Endothelial cell of umbilical vein (primary cell): ENCODE results near the gene NEU4. TPM values are rescaled to one million over a fixed set of nuclear protein-coding genes. Genes with fewer than 3 reads are reported as not detected.

Experiments
- BruUV-seq: library from RNA; stranded (reverse); fragments of 400-500 nt; replicated peaks from 2 replicates; lab custom pipeline; 2021; lab: Mats Ljungman, UMichigan
- CTCF ChIA-PET: fragments of 300-600, 350-600 bp; sonication (Branson Sonifier 250); formaldehyde crosslinking; loops from one replicate; lab custom pipeline; 2021; ENCODE audit warnings: antibody characterized with exemption, inconsistent platforms; lab: Charles Lee
- POLR2A ChIA-PET: fragments of 300-600, 350-600 bp; sonication (Branson Sonifier 250); formaldehyde crosslinking; loops from one replicate; lab custom pipeline; 2021; ENCODE audit warnings: antibody characterized with exemption, inconsistent platforms; lab: Charles Lee
- DNase-seq: peaks from one replicate; pipeline ENCODE4 v3.0.0-alpha.2; 2011; ENCODE audit warnings: low read depth, low spot score
- FAIRE-seq: peaks from 2 replicates; lab custom pipeline; 2011; peaks lifted over from hg19 to GRCh38; lab: Jason Lieb, UNC
- H2AFZ ChIP-seq: 2 replicates; pipeline ENCODE4 v1.6.0; 2012; ENCODE audit warnings: low read depth, low read length, control low read depth, inconsistent platforms
- H3K27ac ChIP-seq: 2 replicates; pipeline ENCODE4 v1.5.1; 2011; ENCODE audit warnings: low read depth, mild to moderate bottlenecking, control low read depth, low read length, moderate library complexity; ENCODE audit not compliant: insufficient read depth
- H3K27me3 ChIP-seq, 2 experiments: 2 replicates each; pipeline versions ENCODE4 v1.6.0 to v1.6.1; 2011; ENCODE audit warnings: low read length in 2 of 2, mixed read lengths in 1 of 2; ENCODE audit not compliant: control insufficient read depth in 2 of 2, insufficient read depth in 2 of 2
- H3K36me3 ChIP-seq, 2 experiments: 2 replicates in 1 of 2; 3 replicates in 1 of 2; pipeline ENCODE4 v1.5.1; 2011; ENCODE audit warnings: low read length in 2 of 2, mild to moderate bottlenecking in 1 of 2, moderate library complexity in 1 of 2; ENCODE audit not compliant: control insufficient read depth in 2 of 2, insufficient read depth in 2 of 2; ENCODE audit errors: extremely low read depth in 1 of 2
- H3K4me1 ChIP-seq: 3 replicates; pipeline ENCODE4 v1.5.1; 2011; ENCODE audit warnings: mild to moderate bottlenecking, low read length; ENCODE audit not compliant: control insufficient read depth, insufficient read depth; ENCODE audit errors: extremely low read depth
- H3K4me2 ChIP-seq: 2 replicates; pipeline ENCODE4 v1.6.1; 2011; ENCODE audit warnings: low read length, control low read depth, mixed read lengths; ENCODE audit not compliant: insufficient read depth
- H3K4me3 ChIP-seq, 3 experiments: fragments of 200-600 bp in 1 of 3; sonication (generic), shearing (Covaris generic) in 1 of 3; replicated peaks in 1 of 3; 2 replicates each; pipeline ENCODE4 v1.5.1; 2011 to 2016; ENCODE audit warnings: control low read depth in 3 of 3, low read length in 3 of 3, mild to moderate bottlenecking in 2 of 3, inconsistent platforms in 1 of 3, low read depth in 1 of 3, moderate library complexity in 1 of 3; ENCODE audit not compliant: insufficient read depth in 1 of 3
- H3K79me2 ChIP-seq: 2 replicates; pipeline ENCODE4 v1.6.0; 2012; ENCODE audit warnings: low read length, inconsistent platforms; ENCODE audit not compliant: control insufficient read depth, insufficient read depth
- H3K9ac ChIP-seq: replicated peaks from 2 replicates; pipeline ENCODE3; 2011; ENCODE audit warnings: low read length, control low read depth; ENCODE audit not compliant: insufficient read depth; ENCODE audit errors: extremely low read depth
- H3K9me1 ChIP-seq: replicated peaks from 3 replicates; pipeline ENCODE4 v1.6.0; 2011; ENCODE audit warnings: mild to moderate bottlenecking, low read length; ENCODE audit not compliant: control insufficient read depth, insufficient read depth; ENCODE audit errors: extremely low read depth
- H3K9me3 ChIP-seq: replicated peaks from 2 replicates; pipeline ENCODE4 v1.5.1; 2012; ENCODE audit warnings: low read length, inconsistent platforms; ENCODE audit not compliant: control insufficient read depth, insufficient read depth
- H4K20me1 ChIP-seq: replicated peaks from 2 replicates; pipeline ENCODE3; 2011; ENCODE audit warnings: mild to moderate bottlenecking, low read length; ENCODE audit not compliant: control insufficient read depth, insufficient read depth; ENCODE audit errors: extremely low read depth
- EZH2 ChIP-seq: IDR thresholded peaks from 2 replicates; pipeline ENCODE4 v1.6.1; 2012; ENCODE audit warnings: borderline replicate concordance, low read depth, mild to moderate bottlenecking, moderate library complexity, low read length, inconsistent platforms; ENCODE audit not compliant: severe bottlenecking
- FOS ChIP-seq: IDR thresholded peaks from 2 replicates; pipeline ENCODE4 v1.6.1; 2011; ENCODE audit warnings: mild to moderate bottlenecking, low read length, moderate library complexity, borderline replicate concordance; ENCODE audit not compliant: insufficient read depth
- GATA2 ChIP-seq: IDR thresholded peaks from 2 replicates; pipeline ENCODE4 v1.7.0; 2011; ENCODE audit warnings: low read depth, mild to moderate bottlenecking, moderate library complexity, mixed read lengths, low read length; ENCODE audit not compliant: insufficient read length, insufficient read depth
- JUN ChIP-seq: IDR thresholded peaks from 2 replicates; pipeline ENCODE4 v1.6.1; 2011; ENCODE audit warnings: borderline replicate concordance, low read depth; ENCODE audit not compliant: insufficient read length, insufficient read depth
- MYC ChIP-seq: IDR thresholded peaks from one replicate; pipeline ENCODE4 v1.6.1; 2011; ENCODE audit warnings: mild to moderate bottlenecking, low read depth, low read length
- POLR2AphosphoS5 ChIP-seq: IDR thresholded peaks from 2 replicates; pipeline ENCODE4 v1.6.1; 2012; ENCODE audit warnings: low read depth, mild to moderate bottlenecking, control low read depth, low read length, moderate library complexity; ENCODE audit not compliant: insufficient read depth
- dilution Hi-C: fragments of 300-500 bp; cut with MboI; formaldehyde crosslinking; loops from one replicate; pipeline ENCODE4 v1.15.0; 2019; ENCODE audit warnings: low sequenced_read_pairs; ENCODE audit not compliant: extremely low pct_ligation_motif_present
- intact Hi-C: fragments of 100-400 bp; cut with micrococcal nuclease; formaldehyde crosslinking; loops from one replicate; pipeline ENCODE4 v1.10.0; 2022
- polyA plus RNA-seq, 4 experiments: library from polyadenylated mRNA; depleted of rRNA in 3 of 4; stranded (reverse) in 3 of 4; unstranded in 1 of 4; fragments of >200 nt; gene quantifications; 2 replicates each; pipeline versions ENCODE4 v1.2.1 to v1.2.3, GENCODE V29; 2011 to 2012; ENCODE audit warnings: missing spikeins in 1 of 4
- total RNA-seq: library from RNA; stranded (reverse); gene quantifications from 2 replicates; pipeline ENCODE4 v1.2.3, GENCODE V29; 2021
- TF ChIP-seq, protein P1 (sequence below): IDR thresholded peaks from 2 replicates; pipeline ENCODE4 v1.6.1; 2011; ENCODE audit not compliant: insufficient read depth, insufficient read length
- TF ChIP-seq, protein P2 (sequence below), 2 donors: IDR thresholded peaks; 1 replicate in 1 of 2; 2 replicates in 1 of 2; pipeline ENCODE4 v1.5.1; 2011; ENCODE audit warnings: low read length in 2 of 2, mild to moderate bottlenecking in 2 of 2, moderate library complexity in 2 of 2, control low read depth in 1 of 2, inconsistent platforms in 1 of 2, low read depth in 1 of 2; ENCODE audit not compliant: insufficient read depth in 1 of 2; ENCODE audit errors: extremely low read depth in 1 of 2

NEU4 gene
- total and polyA plus RNA-seq, 2 donors (not counting 3 experiments of a cell fraction or from before 2014, with no cell fraction given) = not detected

DNA sequence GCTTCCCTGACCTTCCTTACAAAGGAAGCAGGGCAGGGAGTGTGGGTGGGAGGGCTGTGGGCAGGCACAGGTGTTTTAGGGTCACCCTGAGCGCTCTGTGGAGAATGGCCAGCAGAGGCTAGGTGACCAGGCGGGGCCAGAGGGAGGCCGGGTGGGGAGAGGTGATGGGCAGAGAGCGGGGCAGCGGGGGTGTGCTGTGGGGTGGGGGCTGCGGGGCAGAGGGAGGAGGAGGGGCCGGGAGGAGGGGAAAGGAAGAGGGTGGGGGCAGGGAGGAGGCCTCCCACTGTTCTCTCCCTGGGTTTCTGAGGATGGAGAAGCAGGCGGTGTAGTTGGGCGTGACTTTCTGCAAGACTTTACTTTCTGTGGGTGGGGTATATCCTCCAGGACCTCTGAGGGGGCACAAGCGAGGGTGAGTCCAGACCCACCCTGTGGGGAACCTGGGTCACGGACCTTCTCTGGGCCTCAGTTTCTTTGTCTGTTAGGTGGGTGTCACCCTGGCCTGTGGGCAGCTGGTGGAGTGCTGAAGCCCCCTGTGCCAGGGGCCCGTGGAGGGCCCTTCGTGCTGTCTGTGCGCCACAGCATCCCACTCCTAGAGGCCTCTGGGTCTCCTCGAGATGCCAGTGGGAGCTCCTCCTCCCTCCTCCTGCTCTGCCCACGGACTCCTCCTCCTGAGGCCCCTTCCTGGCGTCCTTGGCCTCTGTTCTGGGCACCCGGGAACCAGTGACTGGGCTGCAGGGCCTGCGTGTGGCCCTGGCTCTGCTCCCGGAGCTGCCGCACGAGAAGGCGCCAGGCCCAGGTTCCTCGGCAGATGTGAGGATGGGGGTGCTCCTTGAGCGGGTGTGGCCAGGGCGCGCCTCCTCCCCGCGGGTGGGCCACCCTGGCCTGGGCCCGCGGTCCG lies 6.3 kb upstream of the NEU4 start:
- H3K79me2 ChIP-seq = no peaks in the 10 kb centered on the region
- no TSS peak for BruUV-seq
- ChIA-PET POLR2A (no interaction called here), CTCF (no interaction called here)
- H4K20me1 ChIP-seq = no peaks in the 10 kb centered on the region
- H3K27ac ChIP-seq = no peak overlapping the region
- H3K4me2 ChIP-seq = no peak overlapping the region
- H3K9me1 ChIP-seq = no peaks in the 10 kb centered on the region
- no peaks in the 10 kb centered on the region for H3K9me3 ChIP-seq
- peaks cover 5% of the 10 kb centered on the region for H3K4me1 ChIP-seq
- peaks cover 15 to 18% of the 10 kb centered on the region in 2 experiments for H3K27me3 ChIP-seq
- no peak overlapping the region for H3K9ac ChIP-seq
- no peaks in the 10 kb centered on the region for H3K36me3 ChIP-seq
- no peak overlapping the region for H2AFZ ChIP-seq
- no peak for FAIRE-seq
- no peak overlapping the region for H3K4me3 ChIP-seq
- dilution Hi-C loops = no loop called here
- intact Hi-C loops = no loop called here
- TF ChIP-seq MYC (no peak), JUN (no peak), EZH2 (no peak), FOS (no peak), POLR2AphosphoS5 (no peak), GATA2 (no peak)
- TF ChIP-seq, protein P1, sequence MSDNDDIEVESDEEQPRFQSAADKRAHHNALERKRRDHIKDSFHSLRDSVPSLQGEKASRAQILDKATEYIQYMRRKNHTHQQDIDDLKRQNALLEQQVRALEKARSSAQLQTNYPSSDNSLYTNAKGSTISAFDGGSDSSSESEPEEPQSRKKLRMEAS = no peak
- TF ChIP-seq, protein P2, sequence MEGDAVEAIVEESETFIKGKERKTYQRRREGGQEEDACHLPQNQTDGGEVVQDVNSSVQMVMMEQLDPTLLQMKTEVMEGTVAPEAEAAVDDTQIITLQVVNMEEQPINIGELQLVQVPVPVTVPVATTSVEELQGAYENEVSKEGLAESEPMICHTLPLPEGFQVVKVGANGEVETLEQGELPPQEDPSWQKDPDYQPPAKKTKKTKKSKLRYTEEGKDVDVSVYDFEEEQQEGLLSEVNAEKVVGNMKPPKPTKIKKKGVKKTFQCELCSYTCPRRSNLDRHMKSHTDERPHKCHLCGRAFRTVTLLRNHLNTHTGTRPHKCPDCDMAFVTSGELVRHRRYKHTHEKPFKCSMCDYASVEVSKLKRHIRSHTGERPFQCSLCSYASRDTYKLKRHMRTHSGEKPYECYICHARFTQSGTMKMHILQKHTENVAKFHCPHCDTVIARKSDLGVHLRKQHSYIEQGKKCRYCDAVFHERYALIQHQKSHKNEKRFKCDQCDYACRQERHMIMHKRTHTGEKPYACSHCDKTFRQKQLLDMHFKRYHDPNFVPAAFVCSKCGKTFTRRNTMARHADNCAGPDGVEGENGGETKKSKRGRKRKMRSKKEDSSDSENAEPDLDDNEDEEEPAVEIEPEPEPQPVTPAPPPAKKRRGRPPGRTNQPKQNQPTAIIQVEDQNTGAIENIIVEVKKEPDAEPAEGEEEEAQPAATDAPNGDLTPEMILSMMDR (IDR thresholded peaks at IDR 0.05; ENCODE audit: extremely low read depth in 1 of 2, insufficient read depth in 1 of 2, low read depth in 1 of 2, low read length in 2 of 2) = no peak
- no peak for DNase-seq
